HUES48 (cell line): ENCODE measurements around the gene CENPH.
"Not testable (repeated sequence)": the region's sequence is repeated elsewhere in the genome, so short reads cannot be mapped to it uniquely, and the experiment has no call there.

Experiments
- H3K27ac ChIP-seq: one replicate; pipeline ENCODE4 v1.7.0; 2013; ENCODE audit warnings: low read depth, low read length, inconsistent platforms
- H3K27me3 ChIP-seq: 2 replicates; pipeline ENCODE4 v1.6.1; 2013; ENCODE audit warnings: mild to moderate bottlenecking, low read length; ENCODE audit not compliant: control insufficient read depth, insufficient read depth
- H3K36me3 ChIP-seq: 2 replicates; pipeline ENCODE4 v1.6.1; 2013; ENCODE audit warnings: low read length; ENCODE audit not compliant: control insufficient read depth, insufficient read depth
- H3K4me1 ChIP-seq: 2 replicates; pipeline ENCODE4 v1.6.1; 2013; ENCODE audit warnings: mild to moderate bottlenecking, low read length; ENCODE audit not compliant: control insufficient read depth, insufficient read depth
- H3K4me3 ChIP-seq: 2 replicates; pipeline ENCODE4 v1.5.1; 2013; ENCODE audit warnings: mild to moderate bottlenecking, low read depth, low read length
- H3K9ac ChIP-seq: 2 replicates; pipeline ENCODE4 v1.6.1; 2013; ENCODE audit warnings: mild to moderate bottlenecking, low read depth, low read length, moderate library complexity
- H3K9me3 ChIP-seq: 2 replicates; pipeline ENCODE4 v1.6.1; 2013; ENCODE audit warnings: low read length; ENCODE audit not compliant: control insufficient read depth, insufficient read depth

Gene CENPH

GRCh38 chr5:69209602-69210001 lies 20.2 kb downstream of the CENPH start:
- peaks cover 63% of the 10 kb centered on the region for H3K36me3 ChIP-seq
- H3K9ac ChIP-seq = no peak overlapping the region
- no peak overlapping the region for H3K4me3 ChIP-seq
- H3K9me3 ChIP-seq = no peaks in the 10 kb centered on the region
- no peaks in the 10 kb centered on the region for H3K27me3 ChIP-seq
- H3K4me1 ChIP-seq = no peaks in the 10 kb centered on the region
- H3K27ac ChIP-seq = no peak overlapping the region

GRCh38 chr5:69211200-69211599 lies 21.8 kb downstream of the CENPH start:
- Histone ChIP-seq H3K4me3 (no peak overlapping the region), H3K9ac (no peak overlapping the region), H3K4me1 (no peaks in the 10 kb centered on the region), H3K9me3 (no peaks in the 10 kb centered on the region), H3K36me3 (peaks cover 54% of the 10 kb centered on the region), H3K27me3 (no peaks in the 10 kb centered on the region), H3K27ac (no peak overlapping the region)

DNA sequence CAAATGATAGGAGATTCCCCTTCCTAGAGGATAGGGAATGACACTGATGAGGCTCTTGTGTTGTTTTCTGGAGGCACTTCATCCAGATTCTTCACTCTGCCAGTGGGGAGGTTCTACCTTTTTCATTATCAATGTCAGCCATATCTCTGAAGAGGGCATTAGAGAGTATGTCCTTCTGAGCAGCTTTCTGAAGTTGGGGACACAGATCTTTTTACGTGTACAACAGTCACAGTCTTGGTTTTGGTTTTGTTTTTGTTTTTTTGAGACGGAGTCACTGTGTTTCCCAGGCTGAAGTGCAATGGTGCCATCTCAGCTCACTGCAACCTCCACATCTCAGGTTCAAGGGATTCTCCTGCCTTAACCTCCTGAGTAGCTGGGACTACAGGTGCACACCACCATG lies 22.6 kb downstream of the CENPH start:
- peaks cover 47% of the 10 kb centered on the region for H3K36me3 ChIP-seq

DNA sequence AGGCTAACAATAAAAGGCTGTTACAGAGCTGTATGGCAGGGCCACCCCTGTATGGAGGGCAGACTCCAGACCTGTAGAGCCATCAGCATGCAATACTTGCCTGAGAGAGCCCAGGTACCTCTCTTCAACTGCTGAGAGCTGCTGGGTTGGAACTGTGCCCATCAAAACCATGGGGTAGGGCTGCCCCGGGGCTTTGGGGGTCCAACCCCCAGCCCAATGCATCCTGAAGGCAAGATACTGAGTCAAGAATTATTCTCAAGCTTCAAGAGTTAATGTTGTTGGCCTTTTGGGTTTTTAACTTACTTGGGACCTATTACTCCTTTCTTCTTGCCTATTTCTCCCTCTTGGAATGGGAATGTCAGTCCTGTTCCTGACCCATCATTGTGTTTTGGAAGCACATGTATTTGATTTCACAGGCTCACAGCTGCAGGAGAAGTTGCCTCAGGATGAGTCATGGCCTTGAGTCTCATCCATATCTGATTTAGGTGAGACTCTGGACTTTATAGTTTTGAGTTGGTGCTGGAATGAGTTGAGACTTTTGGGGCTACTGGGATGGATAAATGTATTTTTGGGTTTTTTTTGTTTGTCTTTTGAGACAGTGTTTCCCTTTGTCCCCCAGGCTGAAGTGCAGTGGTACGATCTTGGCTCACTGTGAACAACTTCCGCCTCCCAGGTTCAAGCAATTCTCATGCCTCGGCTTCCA lies 24.3 kb downstream of the CENPH start:
- no peak overlapping the region for H3K9ac ChIP-seq
- H3K4me3 ChIP-seq = no peak overlapping the region
- 0 out of 2 replicates have a peak, but pooled peaks cover under 1% of the 10 kb centered on the region for H3K4me1 ChIP-seq
- H3K27me3 ChIP-seq = no peaks in the 10 kb centered on the region
- peaks cover 37% of the 10 kb centered on the region for H3K36me3 ChIP-seq
- no peaks in the 10 kb centered on the region for H3K9me3 ChIP-seq
- H3K27ac ChIP-seq = no peak overlapping the region

More for the DNA sequence above, 22.6 kb downstream of the CENPH start:
- Histone ChIP-seq H3K9me3 (no peaks in the 10 kb centered on the region), H3K27me3 (no peaks in the 10 kb centered on the region), H3K9ac (no peak overlapping the region), H3K27ac (no peak overlapping the region), H3K4me3 (no peak overlapping the region), H3K4me1 (no peaks in the 10 kb centered on the region)

- H3K27me3 ChIP-seq = no peaks in the 10 kb centered on the region
Measured at GRCh38 chr5:69217151-69217511, 27.7 kb downstream of the CENPH start.

DNA sequence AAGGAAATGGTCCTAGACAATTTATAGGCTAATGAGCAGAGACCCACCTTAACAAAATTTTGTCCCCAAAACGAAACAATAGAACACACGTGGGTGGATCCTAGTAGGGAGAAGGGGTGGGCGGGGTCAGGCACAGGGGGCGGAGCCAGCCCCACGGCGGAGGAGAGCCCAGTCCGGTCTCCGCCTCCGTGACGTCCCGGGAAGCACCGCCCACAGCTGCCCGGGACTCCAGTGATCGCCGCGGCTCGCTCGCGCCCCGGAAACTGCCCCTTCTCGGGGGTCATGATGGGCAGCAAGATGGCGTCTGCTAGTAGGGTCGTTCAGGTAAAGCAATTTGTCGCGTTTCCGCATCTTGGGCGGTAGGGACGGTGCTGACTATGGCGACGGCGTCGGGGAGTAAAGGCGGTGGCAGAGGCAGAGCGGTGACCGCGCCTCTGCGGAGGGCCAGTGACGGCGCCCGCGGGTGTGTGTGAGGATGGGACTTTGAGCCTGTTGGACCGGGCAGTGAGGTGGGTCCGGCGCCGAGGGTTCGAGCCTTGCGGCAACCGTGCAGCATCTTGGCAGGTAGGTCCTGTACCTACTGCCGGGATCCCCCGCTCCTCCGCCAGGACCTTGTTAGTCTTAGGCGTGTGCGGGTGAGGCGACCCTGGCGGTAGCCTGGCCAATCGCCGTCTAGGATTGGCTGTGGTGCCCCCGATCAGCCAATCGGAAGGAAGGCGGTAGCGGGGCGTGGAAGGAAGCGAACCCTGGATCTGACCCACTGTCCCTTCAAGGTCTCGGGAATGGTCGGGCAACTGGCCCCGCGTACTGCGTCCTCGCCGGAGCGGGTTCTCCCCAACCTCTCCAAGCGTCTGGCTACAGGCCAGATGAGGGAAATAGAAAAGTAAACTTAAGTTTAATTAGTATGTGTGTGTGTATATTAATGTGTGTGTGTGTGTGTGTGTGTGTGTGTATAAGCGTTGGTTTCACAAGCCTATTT lies 28.5 kb downstream of the CENPH start:
- no peaks in the 10 kb centered on the region; the same call in 1 of the 2 replicates for H3K9me3 ChIP-seq
- peak overlapping the region; percentile 99 for H3K4me3 ChIP-seq
- H3K9ac ChIP-seq = peak overlapping the region; percentile 95
- H3K27me3 ChIP-seq = no peaks in the 10 kb centered on the region
- peaks cover 1% of the 10 kb centered on the region for H3K36me3 ChIP-seq
- 0 out of 2 replicates have a peak, but pooled peaks cover 5% of the 10 kb centered on the region for H3K4me1 ChIP-seq
- H3K27ac ChIP-seq = peak overlapping the region; percentile 97

More at GRCh38 chr5:69217151-69217511, 27.7 kb downstream of the CENPH start:
- peaks cover 4% of the 10 kb centered on the region for H3K36me3 ChIP-seq
- H3K9me3 ChIP-seq = no peaks in the 10 kb centered on the region; the same call in 1 of the 2 replicates
- H3K4me1 ChIP-seq = 0 out of 2 replicates have a peak, but pooled peaks cover 5% of the 10 kb centered on the region
- peak overlapping the region; percentile 99 for H3K4me3 ChIP-seq
- H3K9ac ChIP-seq = peak overlapping the region; percentile 39
- peak overlapping the region; percentile 97 for H3K27ac ChIP-seq

GRCh38 chr5:69219939-69220338 lies 30.6 kb downstream of the CENPH start:
- Histone ChIP-seq H3K4me3 (no peak overlapping the region), H3K27me3 (no peaks in the 10 kb centered on the region), H3K9me3 (no peaks in the 10 kb centered on the region; the same call in 1 of the 2 replicates), H3K27ac (no peak overlapping the region), H3K4me1 (0 out of 2 replicates have a peak, but pooled peaks cover 5% of the 10 kb centered on the region), H3K36me3 (no peaks in the 10 kb centered on the region; the same call in 1 of the 2 replicates), H3K9ac (no peak overlapping the region)

- not testable (repeated sequence) for H3K27me3 ChIP-seq, H3K9ac ChIP-seq, H3K9me3 ChIP-seq, H3K27ac ChIP-seq, H3K4me1 ChIP-seq, H3K36me3 ChIP-seq, H3K4me3 ChIP-seq
Measured at GRCh38 chr5:69220371-69220770, 31.0 kb downstream of the CENPH start.

DNA sequence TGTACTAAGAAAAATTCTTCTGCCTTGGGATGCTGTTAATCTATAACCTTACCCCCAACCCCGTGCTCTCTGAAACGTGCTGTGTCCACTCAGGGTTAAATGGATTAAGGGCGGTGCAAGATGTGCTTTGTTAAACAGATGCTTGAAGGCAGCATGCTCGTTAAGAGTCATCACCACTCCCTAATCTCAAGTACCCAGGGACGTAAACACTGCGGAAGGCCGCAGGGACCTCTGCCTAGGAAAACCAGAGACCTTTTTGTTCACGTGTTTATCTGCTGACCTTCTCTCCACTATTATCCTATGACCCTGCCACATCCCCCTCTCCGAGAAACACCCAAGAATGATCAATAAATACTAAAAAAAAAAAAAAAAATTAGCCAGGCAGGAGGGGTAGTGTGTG lies 31.4 kb downstream of the CENPH start:
- H3K9ac ChIP-seq, H3K4me3 ChIP-seq, H3K36me3 ChIP-seq, H3K4me1 ChIP-seq, H3K27me3 ChIP-seq, H3K27ac ChIP-seq, H3K9me3 ChIP-seq: not testable (repeated sequence)

GRCh38 chr5:69224520-69224919 lies 35.1 kb downstream of the CENPH start:
- Histone ChIP-seq H3K36me3 (peaks cover 28% of the 10 kb centered on the region), H3K9ac (no peak overlapping the region)

GRCh38 chr5:69225860-69226259 lies 36.5 kb downstream of the CENPH start:
- no peak overlapping the region for H3K4me3 ChIP-seq
- H3K36me3 ChIP-seq = peaks cover 37% of the 10 kb centered on the region
- no peak overlapping the region for H3K27ac ChIP-seq
- no peaks in the 10 kb centered on the region for H3K9me3 ChIP-seq
- H3K27me3 ChIP-seq = no peaks in the 10 kb centered on the region
- H3K9ac ChIP-seq = no peak overlapping the region
- no peaks in the 10 kb centered on the region for H3K4me1 ChIP-seq

More at GRCh38 chr5:69224520-69224919, 35.1 kb downstream of the CENPH start:
- Histone ChIP-seq H3K9me3 (no peaks in the 10 kb centered on the region; the same call in 1 of the 2 replicates), H3K27me3 (no peaks in the 10 kb centered on the region), H3K4me3 (no peak overlapping the region), H3K27ac (no peak overlapping the region), H3K4me1 (no peaks in the 10 kb centered on the region)
